ENCODE results near the gene FCHO2. TPM values are rescaled to one million over a fixed set of nuclear protein-coding genes. Genes with fewer than 3 reads are reported as not detected.
A peak's percentile ranks its signal among the peaks of the same experiment; 100 is the strongest.

The FCHO2 gene
- total RNA-seq, 5 donors from 2014 or later (not counting 1 experiment from before 2014, with no cell fraction given), result 0.90 to 5.5 (median 4.1) TPM

DNA sequence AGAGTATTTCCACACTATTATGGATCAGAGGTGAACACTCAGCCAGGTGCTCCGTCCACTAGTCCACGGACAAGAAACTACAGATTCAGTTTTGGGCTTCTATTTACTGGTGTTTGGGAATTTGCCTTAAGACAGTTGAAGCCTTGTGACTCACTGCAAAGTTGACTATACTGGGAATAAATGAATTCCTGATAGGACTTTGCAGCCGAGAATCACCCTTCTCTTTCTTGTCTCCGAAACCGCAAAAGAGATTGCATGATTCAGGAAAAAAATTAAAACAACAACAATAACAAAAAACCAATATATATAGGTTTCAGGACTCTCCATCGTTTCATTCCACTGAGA, 165.2 kb downstream of the FCHO2 start:
- Mint-ChIP-seq H3K27me3 (peaks cover 51 to 74% of the 10 kb centered on the region in 2 donors), H3K4me3 (peak overlapping the region; percentile 39 to 52 (median 42)), H3K36me3 (no peaks in the 10 kb centered on the region), H3K27ac (no peak overlapping the region), H3K9me3 (no peaks in the 10 kb centered on the region), H3K4me1 (peaks cover 20 to 31% (median 27%) of the 10 kb centered on the region in 3 donors)
- H3K27ac ChIP-seq (ENCODE audit: low read length), result no peak overlapping the region
- H3K9me3 ChIP-seq, result no peaks in the 10 kb centered on the region
- H3K4me1 ChIP-seq (ENCODE audit: control insufficient read depth in 1 of 2, extremely low read depth in 1 of 2, insufficient read depth in 2 of 2, low read length in 2 of 2), result peaks cover 2 to 20% of the 10 kb centered on the region in 2 experiments
- WGBS (ENCODE audit: insufficient coverage), result 60% methylated on average over 1 of the region's 6 CpGs
- ATAC-seq (replicated peaks in 1 of 4) (no peak), DNase-seq (no peak)
- peaks cover 20 to 30% of the 10 kb centered on the region in 2 experiments for H3K27me3 ChIP-seq (replicated peaks in 1 of 2; ENCODE audit: control insufficient read depth in 2 of 2, extremely low read depth in 1 of 2, insufficient read depth in 2 of 2, low read length in 1 of 2)
- ChIA-PET POLR2A (no interaction called here), CTCF (no interaction called here)
- H3K36me3 ChIP-seq (ENCODE audit: control insufficient read depth in 2 of 2, extremely low read depth in 1 of 2, insufficient read depth in 1 of 2, low read length in 1 of 2), result no peaks in the 10 kb centered on the region
- H3K4me3 ChIP-seq (ENCODE audit: control insufficient read depth in 1 of 2, extremely low read depth in 1 of 2, low read length in 1 of 2), result peak overlapping the region in 1 of 2 donors; percentile 42

DNA sequence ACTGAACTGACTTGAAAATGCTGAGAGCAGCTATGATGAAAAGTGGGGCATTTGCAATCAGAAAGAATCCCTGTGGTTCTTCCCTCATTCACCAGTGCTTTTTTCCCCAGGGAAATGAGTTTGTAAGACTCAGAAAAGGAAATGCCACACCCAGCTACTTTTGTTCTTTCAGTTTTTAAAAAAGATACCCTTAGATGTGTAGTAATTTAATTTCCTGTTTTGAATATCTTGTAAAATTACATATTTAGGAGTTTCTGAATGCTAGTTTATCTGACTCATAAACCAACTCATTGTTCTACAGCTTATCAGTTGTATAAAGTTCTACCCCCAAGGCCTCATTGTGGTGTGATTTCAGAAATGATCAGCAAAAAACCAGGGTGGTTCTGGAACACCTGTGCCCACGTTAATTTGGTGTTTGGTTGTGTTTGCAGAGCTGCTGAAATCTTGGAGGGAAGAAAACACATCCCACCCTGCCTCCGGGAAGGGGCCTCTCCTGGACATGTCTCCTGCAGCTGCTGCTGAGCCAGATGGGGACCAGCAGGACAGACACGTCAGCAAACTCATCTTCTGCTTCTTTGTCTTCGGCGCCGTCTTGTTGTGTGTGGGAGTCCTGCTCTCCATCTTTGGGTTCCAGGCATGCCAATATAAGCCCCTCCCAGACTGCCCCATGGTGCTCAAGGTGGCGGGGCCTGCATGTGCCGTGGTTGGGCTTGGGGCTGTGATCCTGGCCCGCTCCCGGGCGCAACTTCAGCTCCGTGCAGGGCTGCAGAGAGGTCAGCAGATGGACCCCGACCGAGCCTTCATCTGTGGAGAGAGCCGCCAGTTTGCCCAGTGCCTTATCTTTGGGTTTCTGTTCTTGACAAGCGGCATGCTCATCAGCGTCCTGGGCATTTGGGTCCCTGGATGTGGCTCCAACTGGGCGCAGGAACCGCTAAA, 167.3 kb downstream of the FCHO2 start:
- Histone ChIP-seq H3K4me1 (ENCODE audit: control insufficient read depth in 1 of 2, extremely low read depth in 1 of 2, insufficient read depth in 2 of 2, low read length in 2 of 2) (peaks cover 2 to 20% of the 10 kb centered on the region in 2 experiments), H3K36me3 (ENCODE audit: control insufficient read depth in 2 of 2, extremely low read depth in 1 of 2, insufficient read depth in 1 of 2, low read length in 1 of 2) (no peaks in the 10 kb centered on the region), H3K4me3 (ENCODE audit: control insufficient read depth in 1 of 2, extremely low read depth in 1 of 2, low read length in 1 of 2) (no peak overlapping the region), H3K9me3 (no peaks in the 10 kb centered on the region), H3K27me3 (replicated peaks in 1 of 2; ENCODE audit: control insufficient read depth in 2 of 2, extremely low read depth in 1 of 2, insufficient read depth in 2 of 2, low read length in 1 of 2) (peaks cover 18 to 29% of the 10 kb centered on the region in 2 experiments), H3K27ac (ENCODE audit: low read length) (no peak overlapping the region)
- Mint-ChIP-seq H3K4me1 (peaks cover 20 to 31% (median 31%) of the 10 kb centered on the region in 3 donors), H3K27me3 (peaks cover 45 to 66% of the 10 kb centered on the region in 2 donors), H3K27ac (no peak overlapping the region), H3K4me3 (peak overlapping the region in 1 of 3 donors; percentile 28), H3K9me3 (no peaks in the 10 kb centered on the region), H3K36me3 (no peaks in the 10 kb centered on the region)
- DNase-seq (no peak), ATAC-seq (replicated peaks in 1 of 4) (no peak)
- WGBS (ENCODE audit: insufficient coverage), result 64% methylated on average over 13 of the region's 19 CpGs
- ChIA-PET CTCF (no interaction called here), POLR2A (no interaction called here)

DNA sequence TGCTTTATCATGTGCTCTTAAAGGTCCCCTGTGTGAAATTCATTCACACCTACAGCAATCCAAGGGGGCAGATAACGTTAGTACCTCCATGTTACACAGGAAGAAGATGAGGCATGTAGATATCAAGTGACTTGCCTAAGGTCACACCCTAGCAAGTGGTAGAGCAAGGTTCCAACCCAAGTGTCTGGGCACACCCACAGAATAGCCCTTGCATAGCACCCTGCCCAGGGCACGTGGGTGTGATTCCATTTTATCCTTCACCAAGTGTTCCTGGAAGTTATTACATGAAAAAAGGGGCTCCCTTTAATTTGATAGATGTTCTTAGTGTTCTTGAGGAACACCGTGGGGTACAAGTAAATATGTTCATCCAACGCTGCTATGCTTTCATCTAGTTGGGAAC, 169.4 kb downstream of the FCHO2 start:
- Mint-ChIP-seq H3K4me1 (peaks cover 18 to 33% (median 27%) of the 10 kb centered on the region in 3 donors), H3K27ac (no peak overlapping the region), H3K27me3 (peaks cover 50 to 65% of the 10 kb centered on the region in 2 donors), H3K4me3 (no peak overlapping the region), H3K9me3 (no peaks in the 10 kb centered on the region), H3K36me3 (no peaks in the 10 kb centered on the region)
- ChIA-PET CTCF (no interaction called here), POLR2A (no interaction called here)
- ATAC-seq (replicated peaks in 1 of 4) (no peak), DNase-seq (no peak)
- Histone ChIP-seq H3K4me1 (ENCODE audit: control insufficient read depth in 1 of 2, extremely low read depth in 1 of 2, insufficient read depth in 2 of 2, low read length in 2 of 2) (peaks cover 2 to 14% of the 10 kb centered on the region in 2 experiments), H3K27ac (ENCODE audit: low read length) (no peak overlapping the region), H3K27me3 (replicated peaks in 1 of 2; ENCODE audit: control insufficient read depth in 2 of 2, extremely low read depth in 1 of 2, insufficient read depth in 2 of 2, low read length in 1 of 2) (peaks cover 13 to 17% of the 10 kb centered on the region in 2 experiments), H3K9me3 (no peaks in the 10 kb centered on the region), H3K36me3 (ENCODE audit: control insufficient read depth in 2 of 2, extremely low read depth in 1 of 2, insufficient read depth in 1 of 2, low read length in 1 of 2) (no peaks in the 10 kb centered on the region), H3K4me3 (ENCODE audit: control insufficient read depth in 1 of 2, extremely low read depth in 1 of 2, low read length in 1 of 2) (no peak overlapping the region)
- WGBS (ENCODE audit: insufficient coverage), result 100% methylated on average over 2 of the region's 4 CpGs

DNA sequence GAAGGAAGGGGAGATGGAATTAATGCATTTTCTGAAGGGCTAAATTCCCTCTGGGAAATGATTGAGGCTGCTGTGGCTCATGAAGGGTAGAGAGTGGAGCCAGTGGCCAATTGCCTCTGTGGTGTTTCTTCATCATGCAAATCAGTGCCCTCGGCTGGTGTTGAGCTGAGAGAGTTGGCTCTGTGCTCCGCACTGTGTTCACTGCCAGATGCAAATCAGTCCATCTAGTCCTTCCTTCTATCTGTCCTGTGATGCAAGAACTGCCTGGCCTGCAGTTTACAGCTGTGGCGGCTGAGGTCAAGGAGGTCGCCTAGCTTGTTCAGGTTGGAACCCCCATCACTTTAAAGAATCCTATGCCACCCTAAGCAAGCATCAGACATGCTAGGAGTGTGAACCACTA, 170.5 kb downstream of the FCHO2 start:
- WGBS (ENCODE audit: insufficient coverage), result 87% methylated on average over 3 of the region's 4 CpGs
- Histone ChIP-seq H3K9me3 (no peaks in the 10 kb centered on the region), H3K4me1 (ENCODE audit: control insufficient read depth in 1 of 2, extremely low read depth in 1 of 2, insufficient read depth in 2 of 2, low read length in 2 of 2) (peaks cover 2 to 9% of the 10 kb centered on the region in 2 experiments), H3K4me3 (ENCODE audit: control insufficient read depth in 1 of 2, extremely low read depth in 1 of 2, low read length in 1 of 2) (no peak overlapping the region), H3K36me3 (ENCODE audit: control insufficient read depth in 2 of 2, extremely low read depth in 1 of 2, insufficient read depth in 1 of 2, low read length in 1 of 2) (no peaks in the 10 kb centered on the region), H3K27me3 (replicated peaks in 1 of 2; ENCODE audit: control insufficient read depth in 2 of 2, extremely low read depth in 1 of 2, insufficient read depth in 2 of 2, low read length in 1 of 2) (peaks cover 9 to 17% of the 10 kb centered on the region in 2 experiments), H3K27ac (ENCODE audit: low read length) (no peak overlapping the region)
- POLR2A ChIA-PET, result no interaction called here
- CTCF ChIA-PET, result no interaction called here
- peaks cover 12 to 27% (median 22%) of the 10 kb centered on the region in 3 donors for H3K4me1 Mint-ChIP-seq
- H3K27ac Mint-ChIP-seq, result no peak overlapping the region
- no peaks in the 10 kb centered on the region for H3K36me3 Mint-ChIP-seq
- ATAC-seq (replicated peaks in 1 of 4) (no peak), DNase-seq (no peak)
- no peaks in the 10 kb centered on the region for H3K9me3 Mint-ChIP-seq
- H3K4me3 Mint-ChIP-seq, result no peak overlapping the region
- peaks cover 52 to 61% of the 10 kb centered on the region in 2 donors for H3K27me3 Mint-ChIP-seq

DNA sequence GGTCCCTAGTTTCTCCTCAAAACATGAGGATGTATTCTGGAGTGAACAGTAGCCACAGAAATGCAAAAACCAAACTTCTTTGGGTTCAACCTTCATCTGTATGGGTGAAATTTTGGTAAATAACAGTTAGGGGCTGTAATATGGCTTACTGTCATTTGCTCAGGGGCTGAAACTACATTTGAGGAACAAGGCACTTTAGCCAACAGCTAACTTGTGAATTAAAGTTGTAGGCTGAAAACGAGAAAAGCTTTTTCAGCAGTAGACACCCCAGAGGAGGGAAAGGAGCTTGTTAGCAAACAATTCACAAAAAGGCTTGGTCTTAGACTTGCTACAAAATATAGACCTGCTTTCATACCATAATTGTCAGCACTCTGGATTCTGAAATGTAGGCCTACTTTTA, 171.1 kb downstream of the FCHO2 start:
- Histone ChIP-seq H3K4me3 (ENCODE audit: control insufficient read depth in 1 of 2, extremely low read depth in 1 of 2, low read length in 1 of 2) (no peak overlapping the region), H3K27ac (ENCODE audit: low read length) (no peak overlapping the region), H3K27me3 (replicated peaks in 1 of 2; ENCODE audit: control insufficient read depth in 2 of 2, extremely low read depth in 1 of 2, insufficient read depth in 2 of 2, low read length in 1 of 2) (peaks cover 9 to 17% of the 10 kb centered on the region in 2 experiments), H3K36me3 (ENCODE audit: control insufficient read depth in 2 of 2, extremely low read depth in 1 of 2, insufficient read depth in 1 of 2, low read length in 1 of 2) (no peaks in the 10 kb centered on the region), H3K4me1 (ENCODE audit: control insufficient read depth in 1 of 2, extremely low read depth in 1 of 2, insufficient read depth in 2 of 2, low read length in 2 of 2) (peaks cover 2 to 9% of the 10 kb centered on the region in 2 experiments), H3K9me3 (no peaks in the 10 kb centered on the region)
- ATAC-seq (replicated peaks in 1 of 4) (no peak), DNase-seq (no peak)
- Mint-ChIP-seq H3K27ac (no peak overlapping the region), H3K4me1 (peaks cover 12 to 27% (median 18%) of the 10 kb centered on the region in 3 donors), H3K27me3 (peaks cover 48 to 55% of the 10 kb centered on the region in 2 donors), H3K4me3 (no peak overlapping the region), H3K9me3 (no peaks in the 10 kb centered on the region), H3K36me3 (no peaks in the 10 kb centered on the region)
- no CpG with 5 or more reads among the region's 1 CpG for WGBS (ENCODE audit: insufficient coverage)
- ChIA-PET CTCF (no interaction called here), POLR2A (no interaction called here)

DNA sequence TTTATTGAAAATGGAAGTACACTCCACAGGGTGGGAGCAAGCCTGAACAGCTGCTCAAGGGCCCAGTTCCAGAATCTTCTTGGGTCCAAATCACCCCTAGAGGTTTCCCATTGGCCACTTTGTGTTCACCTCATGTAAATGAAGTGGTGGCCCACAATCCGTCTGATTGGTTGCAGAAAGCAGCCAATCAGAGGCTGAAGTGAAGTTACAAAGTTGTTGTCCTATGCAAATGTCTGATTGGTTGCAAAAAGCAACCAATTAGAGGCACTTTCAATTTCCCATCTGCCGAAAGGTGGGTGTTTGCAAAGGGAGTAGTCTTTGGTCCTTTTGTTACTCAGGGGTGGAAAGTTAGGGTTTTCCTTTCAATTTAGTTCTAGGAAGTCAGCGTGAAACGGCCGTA, 173.3 kb downstream of the FCHO2 start:
- no peak overlapping the region for H3K27ac Mint-ChIP-seq
- no peak for ATAC-seq (replicated peaks in 1 of 4)
- POLR2A ChIA-PET, result no interaction called here

More for the DNA sequence above, 173.3 kb downstream of the FCHO2 start:
- no peaks in the 10 kb centered on the region for H3K36me3 ChIP-seq (ENCODE audit: control insufficient read depth in 2 of 2, extremely low read depth in 1 of 2, insufficient read depth in 1 of 2, low read length in 1 of 2)
- DNase-seq, result no peak
- no peaks in the 10 kb centered on the region for H3K4me1 ChIP-seq (ENCODE audit: control insufficient read depth in 1 of 2, extremely low read depth in 1 of 2, insufficient read depth in 2 of 2, low read length in 2 of 2)
- H3K4me3 ChIP-seq (ENCODE audit: control insufficient read depth in 1 of 2, extremely low read depth in 1 of 2, low read length in 1 of 2), result no peak overlapping the region
- no peaks in the 10 kb centered on the region for H3K9me3 ChIP-seq
- Mint-ChIP-seq H3K36me3 (no peaks in the 10 kb centered on the region), H3K9me3 (no peaks in the 10 kb centered on the region), H3K4me3 (no peak overlapping the region), H3K4me1 (peaks cover 0 to 11% (median 2%) of the 10 kb centered on the region in 3 donors), H3K27me3 (peaks cover 42 to 46% of the 10 kb centered on the region in 2 donors)
- WGBS (ENCODE audit: insufficient coverage), result 100% methylated on average over 1 of the region's 5 CpGs
- CTCF ChIA-PET, result no interaction called here
- H3K27me3 ChIP-seq (replicated peaks in 1 of 2; ENCODE audit: control insufficient read depth in 2 of 2, extremely low read depth in 1 of 2, insufficient read depth in 2 of 2, low read length in 1 of 2), result peaks cover 5 to 17% of the 10 kb centered on the region in 2 experiments
- H3K27ac ChIP-seq (ENCODE audit: low read length), result no peak overlapping the region
